Mesothelial cell of epicardium (in vitro differentiated cells): ENCODE results near the gene TMEM114. TPM values are rescaled to one million over a fixed set of nuclear protein-coding genes. Genes with fewer than 3 reads are reported as not detected.

Source experiments
- DNase-seq, 2 experiments: peaks; one replicate each; pipeline ENCODE4 v3.0.0; 2021; ENCODE audit warnings: low spot score in 2 of 2; ENCODE audit not compliant: unreplicated experiment in 2 of 2
- H3K27ac Mint-ChIP-seq: 2 replicates; pipeline ENCODE4 v1.8.0; 2021; ENCODE audit warnings: mixed read lengths
- H3K27me3 Mint-ChIP-seq: 2 replicates; pipeline ENCODE4 v1.8.0; 2021; ENCODE audit warnings: low read depth, mixed read lengths
- H3K36me3 Mint-ChIP-seq: 2 replicates; pipeline ENCODE4 v1.8.0; 2021; ENCODE audit warnings: mixed read lengths
- H3K4me1 Mint-ChIP-seq: 2 replicates; pipeline ENCODE4 v1.8.0; 2021; ENCODE audit warnings: mixed read lengths
- H3K4me3 Mint-ChIP-seq: 2 replicates; pipeline ENCODE4 v1.8.0; 2021; ENCODE audit warnings: mild to moderate bottlenecking, moderate library complexity, mixed read lengths
- H3K9me3 Mint-ChIP-seq: 2 replicates; pipeline ENCODE4 v1.8.0; 2021; ENCODE audit warnings: mixed read lengths
- CTCF ChIP-seq: fragments of 200-600 bp; sonication (generic); IDR thresholded peaks from one replicate; pipeline ENCODE4 v1.5.0; 2021; ENCODE audit warnings: antibody characterized with exemption; ENCODE audit not compliant: unreplicated experiment
- total RNA-seq: library from RNA; stranded (reverse); gene quantifications from 3 replicates; pipeline ENCODE4 v1.2.1, GENCODE V29; 2021

Gene TMEM114
- total RNA-seq, 1 donor from 2014 or later: not detected

GRCh38 chr16:8544406-8544805 lies 45.9 kb downstream of the TMEM114 start:
- Mint-ChIP-seq H3K4me3 (no peak overlapping the region), H3K27ac (no peak overlapping the region), H3K4me1 (peaks cover 7% of the 10 kb centered on the region), H3K36me3 (no peaks in the 10 kb centered on the region), H3K9me3 (no peaks in the 10 kb centered on the region), H3K27me3 (peaks cover 48% of the 10 kb centered on the region)
- no peak for TF ChIP-seq CTCF
- no peak for DNase-seq

GRCh38 chr16:8543258-8543657 lies 47.1 kb downstream of the TMEM114 start:
- no peaks in the 10 kb centered on the region for H3K9me3 Mint-ChIP-seq
- TF ChIP-seq CTCF: no peak
- H3K27ac Mint-ChIP-seq: no peak overlapping the region
- H3K27me3 Mint-ChIP-seq: peaks cover 50% of the 10 kb centered on the region
- DNase-seq: no peak
- H3K4me1 Mint-ChIP-seq: peaks cover 7% of the 10 kb centered on the region
- no peak overlapping the region for H3K4me3 Mint-ChIP-seq
- no peaks in the 10 kb centered on the region for H3K36me3 Mint-ChIP-seq

- Mint-ChIP-seq H3K4me1 (peaks cover 7% of the 10 kb centered on the region), H3K9me3 (no peaks in the 10 kb centered on the region), H3K4me3 (no peak overlapping the region), H3K27ac (no peak overlapping the region), H3K36me3 (no peaks in the 10 kb centered on the region), H3K27me3 (peaks cover 53% of the 10 kb centered on the region)
- TF ChIP-seq CTCF: no peak
- DNase-seq: no peak
These were observed 47.9 kb downstream of the TMEM114 start for GRCh38 chr16:8542393-8542792.

GRCh38 chr16:8541868-8542267 lies 48.4 kb downstream of the TMEM114 start:
- H3K9me3 Mint-ChIP-seq: no peaks in the 10 kb centered on the region
- H3K36me3 Mint-ChIP-seq: no peaks in the 10 kb centered on the region
- no peak overlapping the region for H3K4me3 Mint-ChIP-seq
- no peak overlapping the region for H3K27ac Mint-ChIP-seq
- H3K27me3 Mint-ChIP-seq: peaks cover 51% of the 10 kb centered on the region
- DNase-seq: no peak
- TF ChIP-seq CTCF: no peak
- peaks cover 7% of the 10 kb centered on the region for H3K4me1 Mint-ChIP-seq

- TF ChIP-seq CTCF: no peak
- peaks cover 35% of the 10 kb centered on the region for H3K27me3 Mint-ChIP-seq
- H3K27ac Mint-ChIP-seq: no peak overlapping the region
- no peaks in the 10 kb centered on the region for H3K9me3 Mint-ChIP-seq
- DNase-seq: no peak
- no peak overlapping the region for H3K4me3 Mint-ChIP-seq
- H3K36me3 Mint-ChIP-seq: no peaks in the 10 kb centered on the region
- peaks cover 5% of the 10 kb centered on the region for H3K4me1 Mint-ChIP-seq
These were observed 52.5 kb downstream of the TMEM114 start for GRCh38 chr16:8537691-8538342.

- H3K27me3 Mint-ChIP-seq: peaks cover 39% of the 10 kb centered on the region
- no peak overlapping the region for H3K27ac Mint-ChIP-seq
- H3K9me3 Mint-ChIP-seq: no peaks in the 10 kb centered on the region
- H3K36me3 Mint-ChIP-seq: no peaks in the 10 kb centered on the region
- H3K4me3 Mint-ChIP-seq: no peak overlapping the region
- no peak for TF ChIP-seq CTCF
- no peaks in the 10 kb centered on the region for H3K4me1 Mint-ChIP-seq
- DNase-seq: no peak
These were observed 56.8 kb downstream of the TMEM114 start for GRCh38 chr16:8533509-8533908.
